ENCODE results near the gene PCF11. TPM values are rescaled to one million over a fixed set of nuclear protein-coding genes. Genes with fewer than 3 reads are reported as not detected.

PCF11 gene
- total RNA-seq, 2 donors from 2014 or later: 50.7 to 52.0 TPM

DNA sequence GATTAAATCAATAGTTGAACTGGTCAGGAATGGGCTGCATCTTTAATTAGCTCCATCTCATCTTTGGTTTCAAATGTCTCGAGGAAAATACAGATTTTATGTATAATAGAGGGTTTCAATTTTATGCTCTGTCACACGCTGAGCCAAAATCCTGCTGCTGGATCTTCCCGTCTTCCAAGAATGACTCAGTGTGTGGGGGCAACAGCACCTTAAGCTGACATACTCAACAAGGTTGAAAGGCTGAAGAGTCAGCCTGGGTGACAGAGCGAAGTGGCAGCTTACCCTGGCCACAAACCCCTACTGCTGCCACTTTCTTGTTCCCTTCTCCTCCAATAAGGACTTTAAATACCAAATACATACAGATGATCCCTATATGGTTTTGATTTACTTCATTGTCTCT, 9.0 kb upstream of the PCF11 start:
- DNase-seq: no peak
- intact Hi-C loops (cut with DNase I, micrococcal nuclease): no loop called here

DNA sequence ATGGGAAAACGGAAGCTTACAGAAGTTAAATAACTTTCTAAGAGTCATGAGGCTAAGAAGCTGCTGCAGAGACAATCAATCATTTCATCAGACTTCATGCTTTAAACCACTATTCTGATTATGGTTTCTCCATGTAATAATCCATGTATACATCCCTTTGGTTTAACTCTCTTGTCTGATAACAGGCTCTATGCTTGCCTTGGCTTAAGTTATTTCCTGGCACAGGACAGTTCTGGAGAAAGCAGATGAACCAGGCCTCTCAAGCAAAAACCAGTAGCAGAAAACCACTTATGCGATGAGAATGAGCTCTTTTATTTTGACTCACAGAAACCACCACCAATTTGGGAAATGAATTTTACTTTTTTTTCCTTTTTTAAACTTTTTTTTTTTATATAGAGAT, 6.5 kb upstream of the PCF11 start:
- intact Hi-C loops (cut with DNase I, micrococcal nuclease): no loop called here
- ATAC-seq: no peak
- DNase-seq: no peak

More for the DNA sequence above, 9.0 kb upstream of the PCF11 start:
- ATAC-seq: no peak

DNA sequence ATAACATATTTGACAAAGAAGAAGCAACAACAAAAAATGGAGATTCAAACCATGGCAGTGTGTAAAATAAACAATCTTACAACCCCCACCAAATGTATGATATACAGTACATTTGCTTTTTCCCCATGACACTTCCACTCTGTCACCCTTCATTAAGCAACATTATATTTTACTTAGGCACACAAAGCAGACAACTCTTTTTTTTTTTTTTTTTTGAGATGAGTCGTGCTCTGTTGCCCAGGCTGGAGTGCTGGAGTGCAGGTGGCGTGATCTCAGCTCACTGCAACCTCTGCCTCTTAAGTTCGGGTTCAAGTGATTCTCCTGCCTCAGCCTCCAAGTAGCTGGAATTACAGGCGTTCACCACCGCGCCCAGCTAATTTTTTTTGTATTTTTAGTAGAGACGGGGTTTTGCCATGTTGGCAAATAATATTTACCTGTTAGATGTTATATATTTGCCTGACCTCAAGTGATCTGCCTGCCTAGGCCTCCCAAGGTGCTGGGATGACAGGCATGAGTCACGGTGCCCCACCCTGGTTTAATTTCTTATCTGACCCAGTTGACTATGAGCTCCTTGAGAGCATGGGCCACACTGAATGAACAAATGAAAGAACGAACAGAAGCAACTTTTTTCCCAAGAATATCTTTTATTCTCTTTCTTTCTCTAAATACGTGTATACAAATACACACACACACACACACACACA, 5.5 kb upstream of the PCF11 start:
- ATAC-seq: peak; percentile 63
- peak; percentile 51 to 70 for DNase-seq
- intact Hi-C loops (cut with DNase I, micrococcal nuclease): no loop called here

DNA sequence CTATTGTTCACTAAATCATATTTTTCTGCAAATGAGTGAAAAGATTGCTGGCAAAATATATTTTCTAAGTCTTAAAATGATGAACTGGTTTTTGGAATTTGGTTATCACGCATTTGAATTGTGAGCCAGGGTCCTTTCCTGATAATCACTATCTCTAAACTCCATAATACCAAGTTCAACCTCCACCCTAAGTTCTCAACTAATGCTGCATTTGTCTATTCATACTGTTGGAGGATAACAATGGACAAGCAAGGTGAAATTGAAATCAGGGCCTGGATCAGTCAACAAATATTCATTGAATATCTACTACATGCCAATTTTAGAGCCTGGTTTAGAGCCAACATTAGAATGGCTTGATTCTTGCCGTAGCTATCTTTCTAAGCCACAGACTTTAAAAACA, 4.7 kb upstream of the PCF11 start:
- no peak for ATAC-seq
- DNase-seq: no peak
- intact Hi-C loops (cut with DNase I, micrococcal nuclease): no loop called here

DNA sequence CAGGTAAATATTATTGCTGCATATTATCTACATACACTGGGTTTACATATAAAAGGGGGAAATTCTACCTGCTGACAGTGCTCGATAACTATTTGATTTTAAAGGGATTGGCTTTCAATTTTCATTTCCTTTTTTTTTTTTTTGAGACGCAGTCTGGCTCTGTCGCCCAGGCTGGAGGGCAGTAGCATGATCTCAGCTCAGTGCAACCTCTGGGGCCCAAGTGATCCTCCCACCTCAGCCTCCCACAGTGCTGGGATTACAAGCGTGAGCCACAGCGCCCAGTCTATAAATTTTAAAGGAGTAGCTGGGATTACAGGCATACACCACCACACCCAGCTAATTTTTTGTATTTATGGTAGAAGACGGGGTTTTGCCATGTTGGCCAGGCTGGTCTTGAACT, 3.2 kb upstream of the PCF11 start:
- no peak for DNase-seq
- ATAC-seq: no peak
- intact Hi-C loops (cut with DNase I, micrococcal nuclease): no loop called here

DNA sequence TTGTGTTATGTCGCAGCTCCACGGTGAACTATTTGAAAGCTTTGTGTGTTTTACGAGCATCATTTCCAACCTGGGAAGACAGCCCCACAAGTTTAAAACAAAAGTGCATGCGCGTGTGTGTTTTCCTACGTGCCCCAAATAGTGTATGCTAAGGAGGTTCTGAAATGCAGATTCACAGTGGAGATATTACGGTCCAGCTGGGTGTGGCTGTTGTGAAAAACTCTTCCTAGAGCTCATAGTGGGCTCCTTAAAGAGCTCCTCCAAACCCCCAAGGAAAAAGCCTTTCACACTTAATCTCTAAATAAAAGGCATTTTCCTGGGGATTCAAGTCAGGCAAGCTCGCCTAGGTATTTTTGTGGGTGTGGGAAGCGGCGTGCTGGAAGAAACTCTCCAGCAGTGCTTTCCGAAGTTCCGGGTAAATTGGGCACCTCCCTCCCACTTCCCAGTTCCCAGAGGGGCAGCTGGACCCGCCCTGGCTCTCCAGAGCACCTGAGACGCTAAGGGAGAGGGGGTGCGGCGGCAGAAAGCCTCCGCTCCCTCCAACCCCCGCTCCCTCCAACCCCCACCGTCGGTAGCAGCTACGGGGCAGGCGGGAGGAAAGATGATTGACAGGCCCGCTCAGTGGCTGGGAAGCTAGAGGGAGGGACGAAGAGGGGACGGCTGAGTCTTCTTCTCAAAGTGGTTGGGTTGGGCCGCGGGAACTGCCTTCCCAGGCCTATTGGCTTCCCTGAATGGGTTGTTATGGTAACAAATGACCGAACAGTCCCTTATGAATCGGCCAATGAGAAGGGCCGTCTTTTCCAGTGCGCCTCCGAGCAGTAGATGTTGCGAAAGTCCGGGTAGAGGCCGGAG, 561 bp upstream of the PCF11 start:
- ATAC-seq (peak; percentile 84), DNase-seq (peak in 1 of 2 donors; percentile 99)
- intact Hi-C loops (cut with DNase I, micrococcal nuclease): loop anchor here in 1 of 2 donors (5.0 kb wide), 1 partner anchor 84 kb away; the partner anchor contains the start of gene RAB30

DNA sequence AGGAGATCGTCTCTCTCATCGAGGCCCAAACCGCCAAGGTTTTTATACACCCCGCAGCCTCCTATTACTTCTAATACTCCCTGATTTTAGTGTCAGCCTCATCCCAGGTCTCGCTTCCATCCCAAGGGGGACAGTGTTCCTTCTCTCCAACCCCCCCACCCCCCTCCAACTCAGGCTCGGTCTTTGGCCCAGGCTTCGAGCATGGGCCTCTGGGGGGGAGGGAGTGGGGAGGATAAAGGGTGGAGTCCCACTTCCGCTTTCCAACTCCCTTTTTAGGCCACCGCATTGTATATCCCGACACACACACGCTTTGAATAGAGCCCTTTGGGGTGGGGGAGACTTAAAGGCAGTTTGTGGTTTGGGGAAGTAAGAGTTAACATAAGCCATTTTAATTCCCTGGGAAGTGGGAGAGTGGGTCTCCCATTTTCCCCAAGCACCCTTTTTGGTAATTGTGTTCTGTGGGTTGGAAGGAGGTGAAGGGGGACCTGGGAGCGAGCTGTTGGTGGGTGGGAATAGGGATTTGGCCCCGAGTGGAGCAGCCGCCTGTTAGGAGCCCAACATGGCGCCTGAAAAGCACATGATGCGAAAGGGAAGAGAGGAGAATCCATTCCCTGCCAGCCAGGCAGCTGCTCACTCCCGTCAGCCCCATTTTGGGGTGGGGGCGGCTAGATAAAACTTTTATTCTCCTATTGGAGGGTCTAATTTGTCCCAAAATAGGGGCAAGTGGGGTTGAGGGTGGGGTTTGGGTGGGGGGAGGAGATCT, 844 bp downstream of the PCF11 start:
- peak; percentile 54 to 64 for DNase-seq
- intact Hi-C loops (cut with DNase I, micrococcal nuclease): loop anchor here in 1 of 2 donors (5.0 kb wide), 1 partner anchor 85 kb away; the partner anchor contains the start of gene RAB30
- peak; percentile 40 for ATAC-seq

DNA sequence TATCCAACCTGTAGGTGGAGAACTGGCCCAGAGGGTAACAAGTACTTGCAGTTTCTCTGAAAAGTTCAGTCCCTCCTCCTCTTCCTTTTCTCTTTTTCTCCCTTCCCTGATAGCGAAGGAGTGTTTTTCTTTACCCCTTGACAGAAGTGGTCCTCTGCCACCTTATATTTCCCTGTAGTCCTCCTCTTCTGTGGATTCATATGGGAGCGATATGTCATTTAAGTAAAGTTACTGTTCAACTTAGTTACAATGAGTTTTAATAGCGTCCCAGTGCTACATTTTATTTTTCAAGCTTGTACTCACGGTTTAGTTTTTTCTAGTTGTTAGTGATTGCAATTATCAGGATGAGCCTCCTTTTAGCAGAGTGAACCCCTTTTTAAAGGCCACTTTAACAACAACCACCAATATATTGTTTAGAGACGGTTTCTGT, 1.4 kb downstream of the PCF11 start:
- ATAC-seq (no peak), DNase-seq (no peak)
- intact Hi-C loops (cut with DNase I, micrococcal nuclease): loop anchor here in 1 of 2 donors (5.0 kb wide), 1 partner anchor 86 kb away; the partner anchor contains the start of gene RAB30

DNA sequence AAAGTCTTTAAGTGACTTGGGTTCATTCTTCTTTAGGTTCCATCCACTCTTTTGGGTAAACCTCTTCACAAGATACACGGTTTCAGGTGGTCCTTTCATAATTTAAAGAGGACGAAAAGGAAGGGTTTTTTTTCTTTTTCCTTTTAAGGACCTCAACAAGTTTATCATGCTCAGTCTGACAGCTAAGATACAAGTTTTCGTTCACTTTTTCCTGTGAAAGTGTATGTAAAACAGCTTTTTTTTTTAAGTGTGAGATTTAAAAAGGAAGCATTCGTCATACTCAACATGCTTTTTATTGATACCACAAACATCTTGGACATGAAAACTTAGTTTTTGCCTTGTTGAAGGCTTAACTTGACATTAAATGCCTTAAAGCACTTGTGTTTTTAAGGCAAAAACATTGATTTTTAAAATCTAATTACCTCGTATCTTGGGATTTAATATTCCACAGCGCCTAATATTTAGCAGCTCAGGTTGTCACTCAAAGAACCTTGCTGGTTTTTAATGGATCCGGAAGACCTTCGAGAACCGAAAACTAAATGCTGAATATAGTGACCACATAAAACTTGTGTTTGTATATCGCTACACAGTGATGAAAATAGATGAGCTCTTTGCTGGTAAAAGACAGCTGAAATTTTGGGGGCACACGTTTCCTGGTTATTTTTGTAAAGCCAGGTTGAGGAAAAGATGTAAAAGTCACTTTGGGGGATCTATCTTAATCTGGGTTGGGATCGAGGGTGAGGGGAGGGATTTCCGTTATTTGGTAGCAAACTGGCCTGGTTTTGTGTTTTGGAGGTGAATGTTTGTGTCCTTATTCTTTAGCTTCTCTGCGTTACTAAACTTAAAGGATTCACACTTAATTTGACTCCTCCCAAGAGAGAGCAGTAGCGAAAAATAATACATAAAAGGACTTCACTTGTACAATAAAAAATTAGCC, 2.3 kb downstream of the PCF11 start:
- ATAC-seq (no peak), DNase-seq (no peak)
- intact Hi-C loops (cut with DNase I, micrococcal nuclease): loop anchor here in 1 of 2 donors (5.0 kb wide), 1 partner anchor 87 kb away; the partner anchor contains the start of gene RAB30

DNA sequence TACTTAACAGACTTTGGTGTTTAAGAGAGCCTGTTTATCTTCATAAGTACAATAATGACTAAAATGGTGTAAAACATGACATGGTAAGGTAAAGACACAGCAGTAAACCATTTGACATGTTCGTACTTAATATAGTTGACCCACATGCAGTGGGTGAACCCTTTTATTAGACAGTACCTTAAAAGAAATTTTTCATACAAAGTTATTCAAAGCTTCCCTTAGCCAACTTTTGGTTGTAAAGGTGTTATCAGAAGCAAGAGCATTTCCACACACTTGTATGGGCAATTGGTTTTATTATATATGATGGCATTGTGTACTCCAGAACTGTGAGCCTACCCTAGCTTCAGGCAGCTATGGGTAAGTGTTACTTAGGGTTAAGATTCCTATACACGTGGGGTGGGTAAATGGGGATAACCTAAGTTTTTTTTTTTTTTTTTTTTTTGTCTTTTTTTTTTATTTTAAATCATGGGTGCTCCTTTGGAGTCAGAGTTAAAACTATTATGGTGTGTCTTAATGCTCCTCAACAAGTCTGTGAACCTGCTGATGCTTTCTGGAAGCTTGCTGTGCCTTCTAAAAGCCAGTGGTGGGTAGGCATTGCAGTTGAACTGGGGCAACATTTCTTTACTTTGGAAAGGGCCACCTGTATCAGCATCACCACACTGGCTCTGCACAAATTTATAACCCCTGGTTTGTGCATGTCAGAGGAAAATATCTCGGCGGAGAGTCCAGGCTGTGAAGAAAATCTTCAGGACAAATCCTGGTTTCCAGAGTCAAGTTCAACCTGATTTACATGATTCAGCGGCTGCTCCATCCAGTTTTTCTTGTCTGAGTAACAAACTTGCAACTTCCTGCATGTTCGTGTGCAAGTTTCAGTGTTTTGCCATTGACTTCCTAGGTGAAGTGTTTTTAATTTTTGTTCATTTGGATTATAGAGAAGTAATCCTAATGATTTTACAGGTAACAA, 3.3 kb downstream of the PCF11 start:
- DNase-seq (peak in 1 of 2 donors; percentile 36), ATAC-seq (no peak)
- intact Hi-C loops (cut with DNase I, micrococcal nuclease): loop anchor here in 1 of 2 donors (5.0 kb wide), 1 partner anchor 88 kb away; the partner anchor contains the start of gene RAB30

DNA sequence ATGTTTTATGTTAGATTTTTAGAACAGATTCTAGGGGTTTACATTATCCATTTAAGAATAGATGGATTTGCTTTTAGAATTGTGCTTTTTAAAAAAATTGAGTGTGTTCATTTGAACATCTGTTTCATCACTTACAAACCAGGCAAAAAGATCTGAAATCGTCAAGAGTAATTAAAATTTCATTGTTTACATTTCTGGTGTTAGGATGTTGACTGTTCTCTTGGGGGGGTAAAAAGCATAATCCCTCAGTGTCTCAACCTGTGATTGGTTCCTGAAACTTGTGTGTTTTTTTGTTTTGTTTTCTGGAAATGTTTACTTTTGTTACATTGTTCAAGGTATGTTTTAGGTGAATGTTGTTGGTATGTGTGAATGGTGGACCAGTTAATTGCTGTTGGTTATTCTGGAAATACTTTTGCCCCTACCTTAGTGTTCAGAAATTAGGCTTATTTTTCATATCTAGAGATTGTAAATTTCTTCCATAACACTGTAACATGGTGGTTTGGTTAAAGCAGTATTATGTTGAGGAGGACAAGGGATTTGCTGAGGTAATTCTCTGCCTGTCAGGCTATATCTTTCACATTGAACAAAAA, 4.8 kb downstream of the PCF11 start:
- no peak for ATAC-seq
- intact Hi-C loops (cut with DNase I, micrococcal nuclease): no loop called here
- no peak for DNase-seq

DNA sequence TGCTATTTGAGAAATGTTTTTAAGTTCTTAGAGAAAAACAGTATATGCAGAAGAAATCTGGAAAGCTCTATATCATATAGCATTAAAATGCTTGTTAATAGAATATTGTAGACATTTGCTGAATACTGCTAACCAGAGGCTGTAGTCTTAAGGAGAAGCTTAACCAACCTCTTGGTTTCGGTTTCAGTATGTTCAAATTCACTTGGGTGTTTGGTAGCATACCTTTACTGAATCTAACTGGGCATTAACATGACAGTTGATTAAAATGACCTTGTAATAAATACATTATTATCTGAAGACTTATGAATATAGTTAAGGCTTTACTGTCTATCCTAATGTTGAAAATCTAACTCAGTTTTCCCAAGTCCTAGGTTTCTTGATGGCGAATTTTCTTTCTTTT, 5.4 kb downstream of the PCF11 start:
- DNase-seq: no peak
- intact Hi-C loops (cut with DNase I, micrococcal nuclease): no loop called here
- no peak for ATAC-seq

DNA sequence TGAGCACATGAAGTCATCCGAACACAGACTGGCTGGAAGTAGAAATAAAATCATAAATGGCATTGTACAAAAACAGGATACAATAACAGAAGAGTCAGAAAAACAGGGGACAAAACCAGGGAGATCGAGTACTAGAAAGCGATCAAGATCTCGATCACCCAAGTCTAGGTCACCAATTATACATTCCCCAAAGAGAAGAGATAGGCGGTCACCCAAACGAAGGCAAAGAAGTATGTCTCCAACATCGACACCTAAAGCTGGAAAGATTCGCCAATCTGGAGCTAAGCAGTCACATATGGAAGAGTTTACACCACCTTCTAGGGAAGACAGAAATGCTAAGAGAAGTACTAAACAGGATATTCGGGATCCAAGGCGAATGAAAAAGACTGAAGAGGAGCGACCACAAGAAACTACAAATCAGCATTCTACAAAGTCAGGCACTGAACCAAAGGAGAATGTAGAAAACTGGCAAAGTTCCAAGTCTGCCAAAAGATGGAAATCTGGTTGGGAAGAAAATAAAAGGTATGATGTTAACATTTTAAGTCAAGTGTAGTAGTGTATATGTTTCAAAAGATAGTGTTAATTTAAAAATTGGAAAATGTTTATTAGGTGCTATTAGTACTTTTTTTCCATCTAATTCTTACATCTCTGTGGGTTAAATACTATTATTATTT, 9.4 kb downstream of the PCF11 start:
- ATAC-seq: no peak
- intact Hi-C loops (cut with DNase I, micrococcal nuclease): no loop called here
- DNase-seq: no peak

DNA sequence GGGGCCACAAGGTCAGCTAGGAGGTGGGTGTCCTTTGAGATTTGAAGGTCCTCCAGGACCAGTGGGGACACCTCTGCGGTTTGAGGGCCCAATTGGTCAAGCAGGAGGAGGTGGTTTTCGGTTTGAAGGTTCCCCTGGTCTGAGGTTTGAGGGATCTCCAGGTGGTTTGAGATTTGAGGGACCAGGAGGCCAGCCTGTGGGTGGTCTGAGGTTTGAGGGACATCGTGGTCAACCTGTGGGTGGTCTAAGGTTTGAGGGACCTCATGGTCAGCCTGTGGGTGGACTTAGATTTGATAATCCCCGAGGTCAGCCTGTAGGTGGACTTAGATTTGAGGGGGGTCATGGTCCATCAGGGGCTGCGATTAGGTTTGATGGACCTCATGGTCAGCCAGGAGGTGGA, 11.8 kb downstream of the PCF11 start:
- intact Hi-C loops (cut with DNase I, micrococcal nuclease): no loop called here
- DNase-seq: no peak
- ATAC-seq: no peak

DNA sequence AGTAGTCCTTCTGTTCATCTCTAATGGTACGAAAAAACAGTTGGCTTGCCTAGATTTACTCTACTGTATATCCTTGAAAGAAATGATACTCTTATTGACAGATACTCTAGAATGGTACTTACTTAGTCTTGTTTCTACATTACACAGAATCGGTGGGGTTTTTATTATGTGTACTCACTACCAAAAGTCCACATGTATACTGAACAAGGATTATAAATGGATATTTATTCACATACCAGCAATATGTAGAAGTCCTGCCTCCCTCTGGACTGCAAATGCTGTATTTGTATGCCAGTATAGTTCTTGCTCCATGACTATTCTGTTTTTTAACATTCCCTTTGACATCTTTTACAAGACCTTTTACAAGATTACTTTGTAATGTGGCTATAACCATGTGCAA, 13.9 kb downstream of the PCF11 start:
- intact Hi-C loops (cut with DNase I, micrococcal nuclease): no loop called here
- ATAC-seq: peak; percentile 56
- no peak for DNase-seq

DNA sequence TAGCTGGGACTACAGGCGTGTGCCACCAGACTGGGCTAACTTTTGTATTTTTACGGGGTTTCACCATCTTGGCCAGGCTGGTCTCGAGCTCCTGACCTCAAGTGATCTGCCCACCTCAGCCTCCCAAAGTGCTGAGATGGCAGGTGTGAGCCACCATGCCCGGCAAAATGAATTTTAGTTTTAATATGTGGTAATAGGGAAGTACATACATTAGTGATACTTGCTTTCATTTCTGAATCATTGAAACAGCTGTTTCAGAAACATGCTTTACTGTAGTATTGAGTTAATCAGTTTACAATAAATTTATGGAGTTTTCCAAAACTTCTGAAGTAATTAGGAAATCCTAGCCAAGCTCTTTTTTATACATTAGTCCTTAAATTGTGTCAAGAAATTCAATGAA, 15.6 kb downstream of the PCF11 start:
- no peak for DNase-seq
- intact Hi-C loops (cut with DNase I, micrococcal nuclease): no loop called here
- ATAC-seq: no peak

All from left colon (tissue), 2 donors.